Hepatocyte (in vitro differentiated cells): ENCODE data around the gene HTR3E. TPM values are rescaled to one million over a fixed set of nuclear protein-coding genes. Genes with fewer than 3 reads are reported as not detected.

Experiments used
- DNase-seq: peaks from one replicate; pipeline ENCODE4 v3.0.0-alpha.2; 2016; ENCODE audit warnings: low spot score
- H2AFZ ChIP-seq: fragments of 200-600 bp; sonication (generic); 2 replicates; pipeline ENCODE4 v1.6.0; 2016; ENCODE audit warnings: antibody characterized with exemption, mild to moderate bottlenecking
- H3K27ac ChIP-seq: fragments of 200-600 bp; sonication (generic); 2 replicates; pipeline ENCODE4 v1.5.1; 2016; ENCODE audit warnings: mild to moderate bottlenecking
- H3K27me3 ChIP-seq: fragments of 200-600 bp; sonication (generic); 2 replicates; pipeline ENCODE4 v1.6.1; 2016
- H3K36me3 ChIP-seq: fragments of 200-600 bp; sonication (generic); replicated peaks from 2 replicates; pipeline ENCODE4 v1.5.1; 2016; ENCODE audit warnings: low read depth; ENCODE audit not compliant: insufficient read depth
- H3K4me1 ChIP-seq: fragments of 200-600 bp; sonication (generic); 2 replicates; pipeline ENCODE4 v1.5.1; 2016; ENCODE audit warnings: mild to moderate bottlenecking, moderate library complexity; ENCODE audit not compliant: insufficient read depth
- H3K4me2 ChIP-seq: fragments of 200-600 bp; sonication (generic); 2 replicates; pipeline ENCODE4 v1.6.0; 2016
- H3K4me3 ChIP-seq: fragments of 200-600 bp; sonication (generic); 2 replicates; pipeline ENCODE4 v1.5.1; 2016; ENCODE audit warnings: mild to moderate bottlenecking
- H3K79me2 ChIP-seq: fragments of 200-600 bp; sonication (generic); 2 replicates; pipeline ENCODE4 v1.6.0; 2017; ENCODE audit warnings: mild to moderate bottlenecking
- H3K9me2 ChIP-seq: fragments of 200-600 bp; sonication (generic); replicated peaks from 2 replicates; pipeline ENCODE4 v1.6.0; 2017; ENCODE audit warnings: mild to moderate bottlenecking; ENCODE audit not compliant: insufficient read depth
- H3K9me3 ChIP-seq: fragments of 200-600 bp; sonication (generic); 2 replicates; pipeline ENCODE4 v1.5.1; 2016; ENCODE audit warnings: low read depth, mild to moderate bottlenecking
- H4K20me1 ChIP-seq: fragments of 200-600 bp; sonication (generic); 2 replicates; pipeline ENCODE4 v1.6.0; 2016; ENCODE audit warnings: mild to moderate bottlenecking; ENCODE audit not compliant: insufficient read depth, poor library complexity, severe bottlenecking
- EZH2 ChIP-seq: fragments of 200-600 bp; sonication (generic); IDR thresholded peaks from 2 replicates; pipeline ENCODE4 v1.6.1; 2016; ENCODE audit warnings: antibody characterized with exemption, mild to moderate bottlenecking, borderline replicate concordance
- EZH2phosphoT487 ChIP-seq: fragments of 200-600 bp; sonication (generic); IDR thresholded peaks from one replicate; pipeline ENCODE4 v1.6.1; 2018; ENCODE audit warnings: antibody characterized with exemption, mild to moderate bottlenecking, low read depth, moderate library complexity; ENCODE audit not compliant: unreplicated experiment, severe bottlenecking
- WGBS: methylation state at CpG from one replicate; pipeline ENCODE4 v1.1.6; 2016; ENCODE audit warnings: low lambda C conversion rate; ENCODE audit errors: missing lambda C conversion rate; 5-methylcytosine and 5-hydroxymethylcytosine counted together
- polyA plus RNA-seq: library from polyadenylated mRNA; unstranded; fragments of >200 nt; fragmentation: Nextera tagmentation; extraction: Ambion mirVana; gene quantifications from 2 replicates; pipeline ENCODE4 v1.2.1, GENCODE V29; 2016
- total RNA-seq: library from RNA; depleted of rRNA; stranded (reverse); fragments of >200 nt; gene quantifications from 2 replicates; pipeline ENCODE4 v1.2.3, GENCODE V29; 2014
- TF ChIP-seq, protein P1 (sequence below): fragments of 200-600 bp; sonication (generic); IDR thresholded peaks from 2 replicates; pipeline ENCODE4 v1.5.1; 2016; ENCODE audit warnings: antibody characterized with exemption, mild to moderate bottlenecking; ENCODE audit not compliant: poor library complexity

The HTR3E gene
- total and polyA plus RNA-seq, 2 experiments from 2014 or later: not detected

DNA sequence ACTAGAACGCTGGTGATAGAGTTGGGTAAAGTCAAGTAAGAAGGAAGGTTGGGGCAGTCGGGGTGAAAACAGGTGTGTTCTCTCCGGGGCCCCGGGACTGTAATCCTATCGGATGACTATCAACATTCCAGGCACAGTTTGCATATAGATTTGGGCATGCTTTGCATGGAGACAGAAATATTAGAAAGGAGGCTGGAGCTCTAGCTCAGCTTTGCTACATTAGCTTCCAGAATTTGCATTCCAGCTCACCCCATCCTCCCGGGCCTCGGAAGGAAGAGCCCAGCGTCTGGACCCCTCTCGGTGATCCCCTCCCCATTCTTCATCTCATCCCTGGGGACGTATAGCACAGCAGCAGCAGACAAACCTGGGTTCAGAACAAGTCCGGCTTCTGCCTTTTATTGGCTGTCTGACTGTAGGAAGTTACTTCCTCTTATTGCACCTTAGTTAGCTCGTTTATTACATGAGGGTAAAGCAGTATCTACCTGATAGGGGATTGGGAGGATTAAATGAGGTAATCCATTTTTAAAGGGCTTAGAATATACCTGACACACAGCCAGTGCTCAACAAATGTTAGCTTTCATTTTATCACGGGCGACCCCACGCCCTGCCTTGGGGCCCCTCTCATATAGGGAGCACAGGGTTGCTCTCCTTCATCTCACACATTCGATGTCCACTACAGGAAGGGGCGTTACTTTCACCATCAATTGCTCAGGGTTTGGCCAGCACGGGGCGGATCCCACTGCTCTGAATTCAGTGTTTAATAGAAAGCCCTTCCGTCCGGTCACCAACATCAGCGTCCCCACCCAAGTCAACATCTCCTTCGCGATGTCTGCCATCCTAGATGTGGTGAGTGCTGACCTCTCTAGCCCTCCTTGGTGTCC is 3.2 kb downstream of the HTR3E start:
- no peak for TF ChIP-seq EZH2phosphoT487
- no peak for TF ChIP-seq EZH2
- TF ChIP-seq, protein P1, sequence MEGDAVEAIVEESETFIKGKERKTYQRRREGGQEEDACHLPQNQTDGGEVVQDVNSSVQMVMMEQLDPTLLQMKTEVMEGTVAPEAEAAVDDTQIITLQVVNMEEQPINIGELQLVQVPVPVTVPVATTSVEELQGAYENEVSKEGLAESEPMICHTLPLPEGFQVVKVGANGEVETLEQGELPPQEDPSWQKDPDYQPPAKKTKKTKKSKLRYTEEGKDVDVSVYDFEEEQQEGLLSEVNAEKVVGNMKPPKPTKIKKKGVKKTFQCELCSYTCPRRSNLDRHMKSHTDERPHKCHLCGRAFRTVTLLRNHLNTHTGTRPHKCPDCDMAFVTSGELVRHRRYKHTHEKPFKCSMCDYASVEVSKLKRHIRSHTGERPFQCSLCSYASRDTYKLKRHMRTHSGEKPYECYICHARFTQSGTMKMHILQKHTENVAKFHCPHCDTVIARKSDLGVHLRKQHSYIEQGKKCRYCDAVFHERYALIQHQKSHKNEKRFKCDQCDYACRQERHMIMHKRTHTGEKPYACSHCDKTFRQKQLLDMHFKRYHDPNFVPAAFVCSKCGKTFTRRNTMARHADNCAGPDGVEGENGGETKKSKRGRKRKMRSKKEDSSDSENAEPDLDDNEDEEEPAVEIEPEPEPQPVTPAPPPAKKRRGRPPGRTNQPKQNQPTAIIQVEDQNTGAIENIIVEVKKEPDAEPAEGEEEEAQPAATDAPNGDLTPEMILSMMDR: no peak
- Histone ChIP-seq H2AFZ (no peak overlapping the region), H3K27ac (no peak overlapping the region), H3K79me2 (no peaks in the 10 kb centered on the region), H3K4me2 (no peak overlapping the region), H3K9me2 (no peaks in the 10 kb centered on the region), H3K36me3 (no peaks in the 10 kb centered on the region), H4K20me1 (no peaks in the 10 kb centered on the region), H3K4me3 (no peak overlapping the region), H3K4me1 (no peaks in the 10 kb centered on the region), H3K27me3 (no peaks in the 10 kb centered on the region), H3K9me3 (no peaks in the 10 kb centered on the region)
- WGBS: 74% methylated on average over 24 of the region's 24 CpGs
- DNase-seq: no peak

DNA sequence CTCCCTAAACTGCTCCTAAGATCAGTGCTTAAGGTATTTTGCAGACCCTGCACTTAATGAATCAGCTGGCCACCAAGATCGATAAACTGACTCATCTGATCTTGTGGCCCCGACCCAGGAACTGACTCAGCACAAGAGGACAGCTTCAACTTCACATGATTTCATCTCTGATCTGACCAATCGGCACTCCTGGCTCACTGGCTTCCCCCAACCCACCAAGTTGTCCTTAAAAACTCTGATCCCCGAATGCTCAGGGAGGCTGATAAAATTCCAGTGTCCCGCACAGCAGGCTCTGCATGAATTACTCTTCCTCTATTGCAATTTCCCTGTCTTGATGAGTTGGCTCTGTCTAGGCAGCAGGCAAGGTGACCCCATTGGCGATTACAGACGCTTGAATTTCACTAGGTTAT is 13.5 kb downstream of the HTR3E start:
- no peak overlapping the region for H3K4me3 ChIP-seq
- no peak overlapping the region for H3K27ac ChIP-seq
- H3K4me1 ChIP-seq: no peaks in the 10 kb centered on the region
- H3K9me3 ChIP-seq: no peaks in the 10 kb centered on the region
- no peak overlapping the region for H2AFZ ChIP-seq
- DNase-seq: no peak
- H4K20me1 ChIP-seq: no peaks in the 10 kb centered on the region
- H3K27me3 ChIP-seq: no peaks in the 10 kb centered on the region
- no peaks in the 10 kb centered on the region for H3K36me3 ChIP-seq
- WGBS: 63% methylated on average over 7 of the region's 7 CpGs
- no peaks in the 10 kb centered on the region for H3K9me2 ChIP-seq
- H3K4me2 ChIP-seq: no peak overlapping the region
- no peaks in the 10 kb centered on the region for H3K79me2 ChIP-seq
- no peak for TF ChIP-seq EZH2
- TF ChIP-seq EZH2phosphoT487: no peak
- TF ChIP-seq, protein P1: no peak

DNA sequence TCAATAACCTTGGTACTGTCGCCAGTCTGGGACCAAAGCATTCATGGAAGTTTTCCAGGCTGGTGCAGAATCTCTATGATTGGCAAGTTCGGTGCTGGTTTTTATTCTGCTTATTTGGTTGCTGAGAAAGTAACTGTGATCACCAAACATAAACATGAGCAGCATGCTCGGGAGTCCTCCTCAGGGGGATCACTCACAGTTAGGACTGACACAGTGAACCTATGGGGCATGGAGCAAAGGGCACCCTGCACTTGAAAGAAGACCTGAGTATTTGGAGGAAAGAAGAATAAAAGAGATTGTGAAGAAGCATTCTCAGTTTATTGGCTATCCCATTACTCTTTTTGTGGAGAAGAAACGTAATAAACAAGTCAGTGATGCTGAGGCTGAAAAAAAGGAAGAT is 19.2 kb downstream of the HTR3E start:
- Histone ChIP-seq H3K79me2 (no peaks in the 10 kb centered on the region), H2AFZ (no peak overlapping the region), H3K9me2 (no peaks in the 10 kb centered on the region), H3K27ac (no peak overlapping the region), H3K4me1 (no peaks in the 10 kb centered on the region), H3K4me3 (no peak overlapping the region), H4K20me1 (no peaks in the 10 kb centered on the region), H3K27me3 (no peaks in the 10 kb centered on the region), H3K4me2 (no peak overlapping the region), H3K9me3 (no peaks in the 10 kb centered on the region), H3K36me3 (no peaks in the 10 kb centered on the region)
- no peak for DNase-seq
- WGBS: 89% methylated on average over 4 of the region's 4 CpGs
- no peak for TF ChIP-seq EZH2phosphoT487
- TF ChIP-seq, protein P1: no peak
- no peak for TF ChIP-seq EZH2
